Measurements from ENCODE around the gene ME3.

GRCh38 chr11:86678296-86678695, 5.9 kb upstream of the ME3 start:
- TF ChIP-seq CTCF (IDR thresholded peaks at IDR 0.05): no peak
- no peak for TF ChIP-seq POLR2A (IDR thresholded peaks at IDR 0.05)
